HG02623 (cell line): ENCODE measurements around the gene RHNO1.

Experiments used
- ATAC-seq: cut with Tn5 transposase; IDR thresholded peaks from one replicate; pipeline ENCODE4 v1.9.1; 2021; ENCODE audit warnings: moderate library complexity; ENCODE audit not compliant: unreplicated experiment

Gene RHNO1

GRCh38 chr12:2897418-2897817 is 20.4 kb downstream of the RHNO1 start:
- no peak for ATAC-seq

- no peak for ATAC-seq
These were observed 23.6 kb downstream of the RHNO1 start for GRCh38 chr12:2900642-2901041.

- no peak for ATAC-seq
These were observed 25.4 kb downstream of the RHNO1 start for GRCh38 chr12:2902272-2902880.

GRCh38 chr12:2904260-2904659 is 27.2 kb downstream of the RHNO1 start:
- no peak for ATAC-seq

GRCh38 chr12:2912216-2912575 is 35.2 kb downstream of the RHNO1 start:
- no peak for ATAC-seq

GRCh38 chr12:2919249-2919648 is 42.2 kb downstream of the RHNO1 start:
- no peak for ATAC-seq

GRCh38 chr12:2922329-2922728 is 45.3 kb downstream of the RHNO1 start:
- no peak for ATAC-seq

- no peak for ATAC-seq
These were observed 46.0 kb downstream of the RHNO1 start for GRCh38 chr12:2923057-2923456.

GRCh38 chr12:2924019-2924418 is 47.0 kb downstream of the RHNO1 start:
- no peak for ATAC-seq

- no peak for ATAC-seq
These were observed 48.4 kb downstream of the RHNO1 start for GRCh38 chr12:2925322-2925995.

GRCh38 chr12:2930865-2931264 is 53.8 kb downstream of the RHNO1 start:
- no peak for ATAC-seq

- no peak for ATAC-seq
These were observed 56.6 kb downstream of the RHNO1 start for GRCh38 chr12:2933586-2933985.

GRCh38 chr12:2934371-2934770 is 57.3 kb downstream of the RHNO1 start:
- ATAC-seq = no peak

GRCh38 chr12:2936301-2936700 is 59.3 kb downstream of the RHNO1 start:
- no peak for ATAC-seq

- no peak for ATAC-seq
These were observed 60.5 kb downstream of the RHNO1 start for GRCh38 chr12:2937500-2937899.
